HG02973 (cell line): ENCODE measurements around the gene TAS1R2.

Source experiments
- ATAC-seq: cut with Tn5 transposase; IDR thresholded peaks from one replicate; pipeline ENCODE4 v1.9.1; 2021; ENCODE audit warnings: moderate library complexity; ENCODE audit not compliant: unreplicated experiment

The TAS1R2 gene

GRCh38 chr1:18823438-18823837 lies 36.0 kb downstream of the TAS1R2 start:
- no peak for ATAC-seq

GRCh38 chr1:18820791-18821641 lies 38.4 kb downstream of the TAS1R2 start:
- no peak for ATAC-seq

DNA sequence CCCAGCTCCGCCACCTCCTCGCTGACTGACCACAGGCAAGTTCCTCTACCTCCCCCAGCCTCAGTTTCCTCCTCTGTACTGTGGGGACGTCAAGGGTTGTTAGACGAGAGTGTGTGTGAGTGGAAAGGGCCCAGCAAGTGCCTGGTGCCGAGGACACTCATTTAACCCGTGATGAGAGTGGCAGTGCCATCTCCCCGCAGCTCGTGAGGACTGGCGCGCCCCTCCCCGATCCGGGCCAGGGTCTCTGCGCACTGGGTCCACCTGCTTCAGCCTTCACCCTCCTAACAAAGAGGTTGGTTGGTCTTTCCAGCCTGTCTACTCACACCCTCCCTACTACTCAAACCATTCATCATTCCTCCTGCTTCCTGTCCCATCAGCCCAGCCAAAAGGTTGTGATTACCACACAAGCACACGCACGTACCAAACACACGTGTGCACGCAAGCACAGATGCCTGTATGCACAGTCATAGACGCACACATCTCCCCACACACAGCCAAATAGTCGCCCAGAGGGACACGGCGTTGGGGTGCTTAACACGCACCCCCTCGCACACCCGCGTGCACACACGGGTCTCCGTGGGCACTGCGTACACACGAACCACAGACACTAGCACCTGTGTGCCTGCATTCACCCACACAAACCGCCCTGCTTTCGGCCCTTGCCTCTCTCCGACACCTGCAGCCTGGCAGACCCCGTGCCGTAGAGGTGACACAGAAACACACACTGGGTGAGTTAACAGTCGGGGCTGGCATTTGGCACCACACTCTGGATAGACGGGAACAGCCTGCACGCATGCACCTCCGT lies 39.3 kb downstream of the TAS1R2 start:
- ATAC-seq, result no peak

GRCh38 chr1:18819203-18819602 lies 40.3 kb downstream of the TAS1R2 start:
- no peak for ATAC-seq

GRCh38 chr1:18817795-18818435 lies 41.5 kb downstream of the TAS1R2 start:
- ATAC-seq, result no peak

GRCh38 chr1:18817316-18817715 lies 42.1 kb downstream of the TAS1R2 start:
- ATAC-seq, result no peak

- no peak for ATAC-seq
Observed at GRCh38 chr1:18816808-18817207, 42.7 kb downstream of the TAS1R2 start.

GRCh38 chr1:18814874-18815531 lies 44.5 kb downstream of the TAS1R2 start:
- ATAC-seq, result no peak

- no peak for ATAC-seq
Observed at GRCh38 chr1:18814425-18814824, 45.0 kb downstream of the TAS1R2 start.

GRCh38 chr1:18812453-18812939 lies 47.0 kb downstream of the TAS1R2 start:
- no peak for ATAC-seq

DNA sequence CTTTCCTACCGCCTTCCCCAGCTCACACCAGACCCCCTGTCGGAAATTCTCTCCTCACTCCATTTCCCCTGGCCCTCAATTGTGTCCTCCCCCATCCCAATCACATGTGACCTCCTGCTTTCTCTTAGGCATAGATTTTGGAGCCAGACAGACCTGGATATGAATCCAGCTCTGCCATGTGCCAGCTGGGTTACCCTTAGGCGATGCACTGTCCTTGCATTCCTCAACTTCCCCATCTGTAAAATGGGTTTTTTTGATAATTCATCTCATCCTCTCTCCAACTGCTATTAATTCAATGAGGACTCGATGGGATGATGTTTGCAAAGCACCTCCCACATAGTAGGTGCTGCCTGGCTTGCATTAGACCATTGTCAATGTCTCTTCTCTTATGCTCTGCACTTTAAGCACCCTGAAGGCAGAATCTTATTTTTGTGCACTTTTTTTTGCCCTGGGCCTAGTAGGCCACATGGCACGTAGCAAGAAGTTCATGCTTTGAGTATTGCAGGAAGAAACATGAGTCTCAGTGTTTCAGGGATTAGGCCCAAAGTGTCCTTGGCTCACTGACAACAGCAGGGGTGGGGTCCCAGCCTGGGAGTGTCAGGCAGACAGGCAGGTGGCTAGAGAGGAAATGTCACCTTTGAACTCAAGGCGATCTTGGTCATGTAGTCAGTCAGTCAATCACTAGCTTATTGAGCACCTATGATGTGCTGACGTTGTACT lies 47.6 kb downstream of the TAS1R2 start:
- no peak for ATAC-seq

DNA sequence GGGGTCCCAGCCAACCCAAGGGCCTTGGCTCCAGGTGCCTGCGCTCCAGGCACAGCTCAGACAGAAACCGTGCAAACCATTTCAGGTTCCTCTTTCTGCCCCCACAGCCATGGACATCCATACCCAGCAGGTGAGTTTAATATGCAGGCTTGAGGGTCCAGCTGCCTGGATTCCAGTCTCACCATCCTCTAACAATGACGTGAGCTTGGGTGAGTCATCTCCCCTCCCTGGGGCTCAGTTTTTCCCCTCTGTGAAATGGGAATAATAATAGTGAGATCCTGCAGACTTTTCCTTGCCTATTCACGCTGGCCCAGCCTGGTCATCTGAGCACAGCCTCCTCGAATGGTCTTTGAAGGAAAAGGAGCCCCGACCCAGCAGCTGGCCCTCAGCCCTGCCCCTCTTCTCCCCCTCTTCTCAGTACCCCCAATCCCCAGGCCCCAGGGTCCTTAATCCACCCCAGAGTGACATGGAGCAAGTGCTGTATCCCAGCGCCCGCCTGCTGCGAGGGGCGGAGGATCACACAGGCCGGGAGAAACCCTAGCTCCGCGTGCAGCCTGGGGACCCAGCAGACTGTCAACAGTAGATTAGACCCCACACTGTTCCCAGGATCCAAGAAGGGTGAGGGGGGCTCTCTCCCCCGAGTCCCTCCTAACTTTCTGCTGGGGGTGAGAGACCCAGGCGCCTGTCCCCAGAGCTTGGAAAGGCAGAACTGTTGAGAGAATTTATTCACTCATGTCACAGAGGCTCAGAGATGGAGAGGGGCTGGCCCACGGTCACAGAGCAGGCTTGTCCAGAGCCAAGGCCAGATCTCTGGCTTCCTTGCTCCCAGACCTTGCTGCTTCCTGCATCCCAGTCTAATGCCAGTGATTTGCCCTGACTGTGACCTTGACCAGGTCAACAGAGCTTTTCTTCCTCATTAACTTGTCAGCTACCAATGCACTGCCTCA lies 49.2 kb downstream of the TAS1R2 start:
- no peak for ATAC-seq

DNA sequence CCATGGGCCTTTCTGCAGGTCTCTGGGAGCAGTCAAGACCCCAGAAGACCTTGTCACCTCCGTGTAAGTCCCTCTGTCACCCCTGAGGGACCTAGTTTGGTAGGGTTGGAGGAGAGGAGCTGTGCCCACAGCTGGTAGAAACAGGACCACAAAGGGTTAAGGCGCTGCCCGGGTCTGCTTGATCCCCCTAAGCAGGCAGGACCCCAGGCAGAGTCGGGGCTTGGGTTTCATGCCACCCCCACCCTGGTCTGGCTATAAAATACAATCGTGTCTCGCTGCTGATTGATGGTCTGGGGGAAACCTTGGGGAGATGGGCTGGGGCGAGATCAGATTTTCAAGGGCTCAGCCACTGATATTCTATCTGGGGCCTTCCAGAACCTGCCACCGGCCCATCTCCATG lies 50.9 kb downstream of the TAS1R2 start:
- ATAC-seq, result no peak

DNA sequence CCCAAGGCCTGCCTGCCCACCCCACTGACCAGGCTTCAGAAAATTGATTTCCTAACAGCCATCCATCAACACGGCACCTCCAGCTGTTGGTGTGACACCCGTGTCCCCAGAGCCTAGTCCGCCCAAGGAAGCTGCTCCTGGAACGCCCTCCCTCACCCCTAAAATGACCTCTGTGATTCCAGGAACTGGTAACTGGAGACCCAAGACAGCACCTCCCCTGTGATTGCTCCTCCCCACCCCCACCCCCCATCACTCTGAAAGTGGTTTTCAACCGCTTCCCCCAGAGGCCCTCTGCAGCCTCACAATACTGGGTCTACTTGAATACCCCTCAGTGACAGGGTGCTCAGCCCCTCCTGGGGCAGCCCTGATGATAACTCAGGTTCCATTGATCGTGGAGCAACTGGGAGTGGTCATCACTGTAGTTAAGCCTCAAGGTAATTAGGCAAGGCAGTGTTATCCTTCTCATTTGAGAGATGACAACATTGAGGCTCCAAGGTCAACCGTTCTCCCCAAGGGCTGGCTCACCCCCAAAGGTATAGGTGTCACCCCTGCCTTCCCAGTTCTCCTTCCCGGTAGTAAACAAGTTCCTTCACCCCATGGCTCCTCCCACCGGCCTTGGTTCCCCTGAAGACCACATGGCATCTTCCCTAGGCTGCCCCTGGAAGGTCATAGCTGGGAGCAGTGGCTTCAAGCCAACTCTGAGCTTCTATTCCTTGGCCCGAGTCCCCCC lies 52.0 kb downstream of the TAS1R2 start:
- ATAC-seq, result no peak

- no peak for ATAC-seq
Observed at GRCh38 chr1:18805925-18806849, 53.3 kb downstream of the TAS1R2 start.

DNA sequence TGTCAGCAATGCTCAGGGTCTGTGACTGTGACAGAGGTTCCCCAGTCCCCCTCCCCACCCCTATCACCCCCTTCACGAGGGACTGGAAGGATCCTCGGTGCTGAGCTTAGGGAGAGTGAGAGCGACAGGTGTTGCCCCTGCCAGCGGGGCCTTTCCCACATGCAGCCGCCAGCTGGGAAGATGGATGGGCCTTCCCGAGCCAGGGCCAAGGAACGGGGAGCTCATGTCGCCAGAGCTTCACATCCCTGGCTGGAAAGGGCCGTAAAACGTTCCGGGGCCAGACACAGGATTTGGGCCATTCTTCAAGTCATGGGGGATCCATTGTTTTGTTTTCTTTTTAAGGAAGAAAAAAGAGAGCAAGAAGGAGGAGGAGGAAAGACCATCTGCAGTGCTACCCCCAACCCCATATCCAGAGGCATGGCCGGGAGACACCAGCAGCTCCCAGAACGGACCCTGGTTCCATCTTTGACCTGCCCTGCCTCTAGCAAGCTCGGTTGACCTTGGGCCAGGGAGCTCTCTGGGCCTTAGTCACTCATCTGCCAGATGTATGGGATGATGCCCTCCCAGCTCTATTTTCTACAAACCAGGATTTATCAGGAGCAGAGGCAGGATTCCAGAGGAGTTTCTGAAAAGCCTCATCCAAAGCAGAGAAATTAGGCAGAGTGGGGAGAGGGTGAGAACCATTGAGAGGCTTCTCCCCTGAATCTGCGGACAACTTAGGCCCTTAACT lies 54.1 kb downstream of the TAS1R2 start:
- ATAC-seq, result no peak

GRCh38 chr1:18803851-18804250 lies 55.6 kb downstream of the TAS1R2 start:
- no peak for ATAC-seq
